OCI-LY1 (cell line): ENCODE measurements around the gene ABHD18.
A peak's percentile ranks its signal among the peaks of the same experiment; 100 is the strongest.
"Not testable (repeated sequence)": the region's sequence is repeated elsewhere in the genome, so short reads cannot be mapped to it uniquely, and the experiment has no call there.

Experiments used
- H2AFZ ChIP-seq: fragments of 200-600 bp; sonication (generic), shearing (Covaris generic); 2 replicates; pipeline ENCODE4 v1.6.0; 2014; ENCODE audit warnings: antibody characterized with exemption, mild to moderate bottlenecking, low read length
- H3F3A ChIP-seq: fragments of 200-600 bp; sonication (generic), shearing (Covaris generic); 2 replicates; pipeline ENCODE4 v1.6.0; 2014; ENCODE audit warnings: mild to moderate bottlenecking, antibody characterized with exemption, low read length, moderate library complexity; ENCODE audit not compliant: insufficient read depth
- H3K27ac ChIP-seq: fragments of 200-600 bp; sonication (generic); 2 replicates; pipeline ENCODE4 v1.5.1; 2014; ENCODE audit warnings: low read length, mixed run types, mild to moderate bottlenecking, low read depth; ENCODE audit not compliant: poor library complexity, severe bottlenecking
- H3K27me3 ChIP-seq: fragments of 200-600 bp; sonication (generic); 2 replicates; pipeline ENCODE4 v1.6.0; 2014; ENCODE audit warnings: antibody characterized with exemption, mild to moderate bottlenecking, low read length, moderate library complexity; ENCODE audit not compliant: insufficient read depth
- H3K36me3 ChIP-seq: fragments of 200-600 bp; sonication (generic); 2 replicates; pipeline ENCODE4 v1.6.1; 2014; ENCODE audit warnings: mild to moderate bottlenecking, antibody characterized with exemption, low read length, moderate library complexity, mixed read lengths; ENCODE audit not compliant: insufficient read depth
- H3K4me1 ChIP-seq: fragments of 200-600 bp; sonication (generic); 2 replicates; pipeline ENCODE4 v1.5.1; 2014; ENCODE audit warnings: mild to moderate bottlenecking, low read length, moderate library complexity; ENCODE audit not compliant: insufficient read depth, severe bottlenecking
- H3K4me2 ChIP-seq: fragments of 200-600 bp; sonication (generic), shearing (Covaris generic); 2 replicates; pipeline ENCODE4 v1.6.1; 2014; ENCODE audit warnings: low read length
- H3K4me3 ChIP-seq: fragments of 200-600 bp; sonication (generic); 2 replicates; pipeline ENCODE4 v1.5.1; 2014; ENCODE audit warnings: low read length, low read depth, mild to moderate bottlenecking, mixed read lengths; ENCODE audit not compliant: poor library complexity, severe bottlenecking
- H3K79me2 ChIP-seq: fragments of 200-600 bp; shearing (Covaris generic); 2 replicates; pipeline ENCODE4 v1.6.1; 2016; ENCODE audit warnings: mixed run types, low read length, mixed read lengths; ENCODE audit not compliant: insufficient read depth
- H3K9ac ChIP-seq: fragments of 200-600 bp; sonication (generic), shearing (Covaris generic); 2 replicates; pipeline ENCODE4 v1.6.1; 2014; ENCODE audit warnings: mild to moderate bottlenecking, low read length, mixed read lengths
- H3K9me2 ChIP-seq: fragments of 200-600 bp; sonication (generic), shearing (Covaris generic); 2 replicates; pipeline ENCODE4 v1.6.1; 2014; ENCODE audit warnings: low read depth, mild to moderate bottlenecking, low read length, mixed read lengths
- H3K9me3 ChIP-seq: fragments of 200-600 bp; shearing (Covaris generic); 2 replicates; pipeline ENCODE4 v1.6.1; 2014; ENCODE audit warnings: low read length, mixed read lengths
- H4K20me1 ChIP-seq: fragments of 200-600 bp; sonication (generic), shearing (Covaris generic); 2 replicates; pipeline ENCODE4 v1.6.0; 2016; ENCODE audit warnings: mild to moderate bottlenecking, low read length; ENCODE audit not compliant: insufficient read depth
- EZH2 ChIP-seq: fragments of 200-600 bp; sonication (generic), shearing (Covaris generic); IDR thresholded peaks from 2 replicates; pipeline ENCODE4 v1.8.0; 2017; ENCODE audit warnings: borderline replicate concordance, mixed run types, mild to moderate bottlenecking, antibody characterized with exemption, low read length, moderate library complexity, mixed read lengths
- TF ChIP-seq, protein P1 (sequence below): fragments of 200-600 bp; sonication (generic), shearing (Covaris generic); IDR thresholded peaks from 2 replicates; pipeline ENCODE4 v1.5.1; 2017; ENCODE audit warnings: mild to moderate bottlenecking, antibody characterized with exemption, low read length, moderate library complexity, mixed read lengths

Gene ABHD18

DNA sequence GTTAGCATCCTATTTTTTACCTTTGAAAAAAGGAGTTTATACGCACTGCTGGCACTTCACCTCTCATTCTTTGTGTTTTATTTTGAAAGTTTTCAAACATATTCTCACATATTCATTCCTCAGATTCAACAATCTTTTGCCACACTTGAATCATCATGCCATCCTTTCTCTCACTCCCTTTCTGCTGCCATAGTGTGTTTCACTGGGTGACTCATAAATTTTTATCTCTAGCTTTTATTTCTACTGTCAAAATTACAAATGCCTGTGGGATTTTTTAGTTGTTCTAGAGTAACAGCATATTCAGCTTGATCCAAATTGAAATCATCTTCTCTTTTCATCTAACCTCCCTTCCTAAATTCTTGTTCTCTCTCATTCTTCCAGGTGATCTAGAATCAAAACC lies 28.2 kb upstream of the ABHD18 start:
- Histone ChIP-seq H3K27ac (no peak overlapping the region), H3F3A (no peaks in the 10 kb centered on the region), H3K4me3 (no peak overlapping the region), H4K20me1 (no peaks in the 10 kb centered on the region), H3K9me2 (no peaks in the 10 kb centered on the region), H3K36me3 (peaks cover 13% of the 10 kb centered on the region), H3K4me2 (no peak overlapping the region), H3K4me1 (no peaks in the 10 kb centered on the region), H3K9ac (no peak overlapping the region), H3K79me2 (no peaks in the 10 kb centered on the region), H3K9me3 (no peaks in the 10 kb centered on the region), H2AFZ (no peak overlapping the region), H3K27me3 (no peaks in the 10 kb centered on the region)
- TF ChIP-seq, protein P1, sequence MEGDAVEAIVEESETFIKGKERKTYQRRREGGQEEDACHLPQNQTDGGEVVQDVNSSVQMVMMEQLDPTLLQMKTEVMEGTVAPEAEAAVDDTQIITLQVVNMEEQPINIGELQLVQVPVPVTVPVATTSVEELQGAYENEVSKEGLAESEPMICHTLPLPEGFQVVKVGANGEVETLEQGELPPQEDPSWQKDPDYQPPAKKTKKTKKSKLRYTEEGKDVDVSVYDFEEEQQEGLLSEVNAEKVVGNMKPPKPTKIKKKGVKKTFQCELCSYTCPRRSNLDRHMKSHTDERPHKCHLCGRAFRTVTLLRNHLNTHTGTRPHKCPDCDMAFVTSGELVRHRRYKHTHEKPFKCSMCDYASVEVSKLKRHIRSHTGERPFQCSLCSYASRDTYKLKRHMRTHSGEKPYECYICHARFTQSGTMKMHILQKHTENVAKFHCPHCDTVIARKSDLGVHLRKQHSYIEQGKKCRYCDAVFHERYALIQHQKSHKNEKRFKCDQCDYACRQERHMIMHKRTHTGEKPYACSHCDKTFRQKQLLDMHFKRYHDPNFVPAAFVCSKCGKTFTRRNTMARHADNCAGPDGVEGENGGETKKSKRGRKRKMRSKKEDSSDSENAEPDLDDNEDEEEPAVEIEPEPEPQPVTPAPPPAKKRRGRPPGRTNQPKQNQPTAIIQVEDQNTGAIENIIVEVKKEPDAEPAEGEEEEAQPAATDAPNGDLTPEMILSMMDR, result no peak
- no peak for TF ChIP-seq EZH2

DNA sequence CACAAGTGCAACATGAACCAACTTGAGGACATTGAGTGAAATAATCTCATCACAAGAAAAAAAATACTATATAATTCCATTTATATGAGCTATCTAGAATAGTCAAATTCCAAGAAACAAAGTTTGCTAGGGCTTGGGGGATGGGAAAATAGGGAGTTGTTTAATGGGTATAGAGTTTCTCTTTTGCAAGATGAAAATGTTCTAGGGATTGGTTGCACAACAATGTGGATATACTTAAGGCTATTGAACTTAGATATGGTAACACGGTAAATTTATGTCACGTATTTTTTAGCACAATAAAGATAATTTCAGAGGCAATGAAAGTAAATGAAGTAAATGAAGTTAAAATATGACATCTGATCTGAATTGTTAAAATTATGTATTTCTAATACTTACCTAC lies 8.1 kb upstream of the ABHD18 start:
- Histone ChIP-seq H3K36me3 (peaks cover 20% of the 10 kb centered on the region; the same call in 1 of the 2 replicates), H3K9me3 (no peaks in the 10 kb centered on the region), H4K20me1 (no peaks in the 10 kb centered on the region), H3K27ac (no peak overlapping the region), H3K27me3 (no peaks in the 10 kb centered on the region), H3F3A (no peaks in the 10 kb centered on the region), H3K4me3 (no peak overlapping the region), H3K9me2 (no peaks in the 10 kb centered on the region), H3K4me1 (no peaks in the 10 kb centered on the region), H3K4me2 (no peak overlapping the region), H3K79me2 (peaks cover 25% of the 10 kb centered on the region), H3K9ac (no peak overlapping the region), H2AFZ (no peak overlapping the region)
- no peak for TF ChIP-seq EZH2

DNA sequence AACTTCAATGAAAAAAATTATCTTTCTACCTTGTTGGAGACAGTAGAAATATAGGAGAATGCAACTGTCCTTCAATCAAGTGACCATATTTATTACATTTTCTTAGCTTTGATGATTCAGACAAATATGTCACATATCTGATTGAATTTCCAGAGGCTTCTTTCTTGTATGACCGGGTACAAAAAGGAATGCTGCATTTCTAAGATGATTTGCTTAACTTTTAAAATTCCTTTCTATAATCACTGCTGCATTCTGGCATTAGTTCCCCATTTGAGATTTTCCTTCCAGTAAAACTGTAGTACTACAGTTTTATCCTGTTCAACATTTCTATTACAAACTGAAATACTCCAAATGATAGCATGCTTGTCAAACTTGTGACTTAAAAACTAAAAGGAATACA lies 5.4 kb upstream of the ABHD18 start:
- Histone ChIP-seq H3K9me2 (no peaks in the 10 kb centered on the region), H3F3A (no peaks in the 10 kb centered on the region), H3K9me3 (no peaks in the 10 kb centered on the region), H4K20me1 (no peaks in the 10 kb centered on the region), H2AFZ (no peak overlapping the region), H3K79me2 (peaks cover 34% of the 10 kb centered on the region), H3K4me1 (peaks cover 4% of the 10 kb centered on the region), H3K4me2 (no peak overlapping the region), H3K4me3 (no peak overlapping the region), H3K27ac (no peak overlapping the region), H3K36me3 (peaks cover 22% of the 10 kb centered on the region; the same call in 1 of the 2 replicates), H3K9ac (no peak overlapping the region), H3K27me3 (no peaks in the 10 kb centered on the region)
- TF ChIP-seq, protein P1, result no peak
- TF ChIP-seq EZH2, result no peak

DNA sequence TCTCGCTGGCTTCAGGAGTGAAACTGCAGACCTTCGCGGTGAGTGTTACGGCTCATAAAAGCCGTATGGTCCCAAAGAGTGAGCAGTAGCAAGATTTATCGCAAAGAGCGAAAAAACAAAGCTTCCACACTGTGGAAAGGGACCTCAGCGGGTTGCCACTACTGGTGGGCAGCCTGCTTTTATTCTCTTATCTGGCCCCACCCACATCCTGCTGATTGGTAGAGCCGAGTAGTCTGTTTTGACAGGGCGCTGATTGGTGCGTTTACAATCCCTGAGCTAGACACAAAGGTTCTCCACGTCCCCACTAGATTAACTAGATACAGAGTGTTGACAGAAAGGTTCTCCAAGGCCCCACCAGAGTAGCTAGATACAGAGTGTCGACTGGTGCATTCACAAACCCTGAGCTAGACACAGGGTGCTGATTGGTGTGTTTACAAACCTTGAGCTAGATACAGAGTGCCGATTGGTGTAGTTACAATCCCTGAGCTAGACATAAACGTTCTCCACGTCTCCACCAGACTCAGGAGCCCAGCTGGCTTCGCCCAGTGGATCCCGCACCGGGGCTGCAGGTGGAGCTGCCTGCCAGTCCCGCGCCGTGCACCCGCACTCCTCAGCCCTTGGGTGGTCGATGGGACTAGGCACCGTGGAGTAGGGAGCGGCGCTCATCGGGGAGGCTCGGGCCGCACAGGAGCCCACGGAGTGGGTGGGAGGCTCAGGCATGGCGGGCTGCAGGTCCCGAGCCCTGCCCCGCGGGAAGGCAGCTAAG lies 1.4 kb upstream of the ABHD18 start:
- H4K20me1 ChIP-seq, H3K36me3 ChIP-seq, H3K27me3 ChIP-seq, H2AFZ ChIP-seq, H3F3A ChIP-seq, H3K27ac ChIP-seq, H3K9me2 ChIP-seq, H3K9me3 ChIP-seq: not testable (repeated sequence)
- H3K4me1 ChIP-seq, result peaks cover 19% of the 10 kb centered on the region
- H3K4me2 ChIP-seq, result peak overlapping the region; percentile 72; the same call in 1 of the 2 replicates
- H3K9ac ChIP-seq, result peak overlapping the region; percentile 94; the same call in 1 of the 2 replicates
- H3K4me3 ChIP-seq, result peak overlapping the region; percentile 80
- H3K79me2 ChIP-seq, result peaks cover 51% of the 10 kb centered on the region

DNA sequence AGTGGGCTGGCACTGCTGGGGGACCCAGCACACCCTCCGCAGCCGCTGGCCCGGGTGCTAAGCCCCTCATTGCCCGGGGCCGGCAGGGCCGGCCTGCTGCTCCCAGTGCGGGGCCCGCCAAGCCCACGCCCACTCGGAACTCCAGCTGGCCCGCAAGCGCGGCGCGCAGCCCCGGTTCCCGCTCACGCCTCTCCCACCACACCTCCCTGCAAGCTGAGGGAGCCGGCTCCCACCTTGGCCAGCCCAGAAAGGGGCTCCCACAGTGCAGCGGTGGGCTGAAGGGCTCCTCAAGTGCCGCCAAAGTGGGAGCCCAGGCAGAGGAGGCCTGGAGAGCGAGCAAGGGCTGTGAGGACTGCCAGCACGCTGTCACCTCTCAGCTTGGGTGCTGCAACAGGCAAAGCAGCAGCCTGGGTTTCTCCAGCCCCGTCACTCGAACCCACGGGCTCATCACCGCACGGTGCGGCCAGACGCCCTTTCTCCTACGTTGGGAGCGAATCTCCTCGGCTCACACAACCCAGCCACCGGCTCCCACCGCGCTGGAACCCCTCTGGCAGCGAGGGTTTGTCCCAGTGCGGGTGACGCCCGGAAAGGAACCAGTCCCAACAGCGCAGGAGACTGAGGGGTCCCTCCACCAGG lies 662 bp upstream of the ABHD18 start:
- Histone ChIP-seq H2AFZ (peak overlapping the region; percentile 50; the same call in 1 of the 2 replicates), H3K9ac (peak overlapping the region; percentile 94), H3K27ac (peak overlapping the region; percentile 63), H3K4me1 (peaks cover 19% of the 10 kb centered on the region), H3K4me2 (peak overlapping the region; percentile 72), H3K4me3 (peak overlapping the region; percentile 80), H3K79me2 (peaks cover 54% of the 10 kb centered on the region)
- not testable (repeated sequence) for H3K27me3 ChIP-seq, H3K9me3 ChIP-seq, H3F3A ChIP-seq, H3K36me3 ChIP-seq, H3K9me2 ChIP-seq, H4K20me1 ChIP-seq
